Mesendoderm (in vitro differentiated cells): ENCODE data around the gene CXCL8.

Experiments used
- DNase-seq: peaks from one replicate; pipeline ENCODE4 v3.0.0; 2013
- H2AK5ac ChIP-seq: 2 replicates; pipeline ENCODE4 v1.6.1; 2013; ENCODE audit warnings: low read length, inconsistent platforms
- H2BK120ac ChIP-seq: 2 replicates; pipeline ENCODE4 v1.6.1; 2013; ENCODE audit warnings: low read depth, mild to moderate bottlenecking, low read length, moderate library complexity, mixed read lengths
- H2BK15ac ChIP-seq: replicated peaks from 2 replicates; pipeline ENCODE4 v1.6.1; 2013; ENCODE audit warnings: low read depth, mild to moderate bottlenecking, moderate library complexity
- H2BK5ac ChIP-seq: 2 replicates; pipeline ENCODE4 v1.6.1; 2013; ENCODE audit warnings: low read length, inconsistent platforms
- H3K18ac ChIP-seq: 2 replicates; pipeline ENCODE4 v1.6.1; 2013; ENCODE audit warnings: mild to moderate bottlenecking, low read length, mixed read lengths
- H3K23ac ChIP-seq: one replicate; pipeline ENCODE4 v1.6.1; 2013; ENCODE audit warnings: low read length
- H3K27ac ChIP-seq: 2 replicates; pipeline ENCODE4 v1.5.1; 2013; ENCODE audit warnings: low read depth, mild to moderate bottlenecking, inconsistent platforms, low read length, moderate library complexity
- H3K27me3 ChIP-seq: 2 replicates; pipeline ENCODE4 v1.6.1; 2013; ENCODE audit warnings: low read length, control low read depth, mild to moderate bottlenecking, inconsistent platforms; ENCODE audit not compliant: insufficient read depth, poor library complexity
- H3K36me3 ChIP-seq: 2 replicates; pipeline ENCODE4 v1.6.1; 2013; ENCODE audit warnings: low read length, inconsistent platforms; ENCODE audit not compliant: control insufficient read depth, insufficient read depth
- H3K4ac ChIP-seq: one replicate; pipeline ENCODE4 v1.6.1; 2013; ENCODE audit warnings: low read depth, mild to moderate bottlenecking, low read length, moderate library complexity
- H3K4me1 ChIP-seq: 2 replicates; pipeline ENCODE4 v1.6.1; 2013; ENCODE audit warnings: low read depth, low read length, inconsistent platforms; ENCODE audit not compliant: control insufficient read depth
- H3K4me2 ChIP-seq: 2 replicates; pipeline ENCODE4 v1.6.1; 2013; ENCODE audit warnings: low read length
- H3K4me3 ChIP-seq: 2 replicates; pipeline ENCODE4 v1.5.1; 2013; ENCODE audit warnings: mild to moderate bottlenecking, low read length
- H3K56ac ChIP-seq: one replicate; pipeline ENCODE4 v1.6.1; 2013; ENCODE audit warnings: low read length
- H3K79me1 ChIP-seq: 2 replicates; pipeline ENCODE4 v1.6.1; 2013; ENCODE audit warnings: low read length, inconsistent platforms
- H3K79me2 ChIP-seq: 2 replicates; pipeline ENCODE4 v1.6.1; 2013; ENCODE audit warnings: mild to moderate bottlenecking, low read length; ENCODE audit not compliant: control insufficient read depth, insufficient read depth
- H3K9ac ChIP-seq: 2 replicates; pipeline ENCODE4 v1.6.1; 2013; ENCODE audit warnings: low read length, inconsistent platforms
- H4K5ac ChIP-seq: one replicate; pipeline ENCODE4 v1.6.1; 2013; ENCODE audit warnings: low read length
- H4K8ac ChIP-seq: one replicate; pipeline ENCODE4 v1.6.1; 2013; ENCODE audit warnings: low read depth, mild to moderate bottlenecking, control low read depth, low read length, moderate library complexity
- WGBS: extraction: QIAGEN DNeasy Blood & Tissue Kit; methylation state at CpG from one replicate; pipeline ENCODE4 v1.1.7; 2013; ENCODE audit warnings: low lambda C conversion rate, missing lambda C conversion rate; ENCODE audit not compliant: insufficient coverage; ENCODE audit errors: extremely low coverage; 5-methylcytosine and 5-hydroxymethylcytosine counted together

Gene CXCL8

GRCh38 chr4:73698217-73698616 lies 42.2 kb upstream of the CXCL8 start:
- no peak overlapping the region for H3K18ac ChIP-seq
- H3K23ac ChIP-seq, result no peak overlapping the region
- no peaks in the 10 kb centered on the region for H3K27me3 ChIP-seq
- H3K4me1 ChIP-seq, result no peaks in the 10 kb centered on the region
- H2BK15ac ChIP-seq, result no peak overlapping the region
- no peak overlapping the region for H3K4me3 ChIP-seq
- no peak overlapping the region for H3K56ac ChIP-seq
- no peak overlapping the region for H2BK5ac ChIP-seq
- H3K9ac ChIP-seq, result no peak overlapping the region
- no CpG with 5 or more reads among the region's 2 CpGs for WGBS
- H3K79me2 ChIP-seq, result no peaks in the 10 kb centered on the region
- no peak overlapping the region for H2BK120ac ChIP-seq
- no peak overlapping the region for H3K4me2 ChIP-seq
- no peak for DNase-seq
- no peak overlapping the region for H3K27ac ChIP-seq
- no peaks in the 10 kb centered on the region for H3K36me3 ChIP-seq
- H3K4ac ChIP-seq, result no peak overlapping the region
- no peak overlapping the region for H2AK5ac ChIP-seq
- H3K79me1 ChIP-seq, result no peaks in the 10 kb centered on the region
- H4K5ac ChIP-seq, result no peak overlapping the region
- no peak overlapping the region for H4K8ac ChIP-seq

GRCh38 chr4:73701116-73701515 lies 39.3 kb upstream of the CXCL8 start:
- no peak overlapping the region for H3K18ac ChIP-seq
- H3K79me1 ChIP-seq, result no peaks in the 10 kb centered on the region
- H3K4me2 ChIP-seq, result no peak overlapping the region
- H4K8ac ChIP-seq, result no peak overlapping the region
- no peak overlapping the region for H3K56ac ChIP-seq
- no peak overlapping the region for H3K4ac ChIP-seq
- H3K27me3 ChIP-seq, result no peaks in the 10 kb centered on the region
- H3K79me2 ChIP-seq, result no peaks in the 10 kb centered on the region
- H3K36me3 ChIP-seq, result no peaks in the 10 kb centered on the region
- H3K27ac ChIP-seq, result no peak overlapping the region
- H2BK5ac ChIP-seq, result no peak overlapping the region
- WGBS, result no CpG with 5 or more reads among the region's 5 CpGs
- no peak overlapping the region for H2BK15ac ChIP-seq
- no peak overlapping the region for H3K4me3 ChIP-seq
- no peak overlapping the region for H4K5ac ChIP-seq
- H3K9ac ChIP-seq, result no peak overlapping the region
- no peak overlapping the region for H2AK5ac ChIP-seq
- H3K4me1 ChIP-seq, result no peaks in the 10 kb centered on the region
- DNase-seq, result no peak
- H3K23ac ChIP-seq, result no peak overlapping the region
- H2BK120ac ChIP-seq, result no peak overlapping the region

GRCh38 chr4:73702796-73703287 lies 37.5 kb upstream of the CXCL8 start:
- H2BK120ac ChIP-seq, result no peak overlapping the region
- no peak overlapping the region for H3K56ac ChIP-seq
- no peak overlapping the region for H2AK5ac ChIP-seq
- H2BK15ac ChIP-seq, result no peak overlapping the region
- no peaks in the 10 kb centered on the region for H3K36me3 ChIP-seq
- no peak overlapping the region for H4K8ac ChIP-seq
- no peak for DNase-seq
- H3K79me1 ChIP-seq, result no peaks in the 10 kb centered on the region
- WGBS, result no CpG with 5 or more reads among the region's 2 CpGs
- no peak overlapping the region for H3K18ac ChIP-seq
- no peak overlapping the region for H3K23ac ChIP-seq
- no peak overlapping the region for H3K4me2 ChIP-seq
- no peaks in the 10 kb centered on the region for H3K4me1 ChIP-seq
- no peaks in the 10 kb centered on the region for H3K79me2 ChIP-seq
- H3K27ac ChIP-seq, result no peak overlapping the region
- no peak overlapping the region for H2BK5ac ChIP-seq
- H4K5ac ChIP-seq, result no peak overlapping the region
- H3K27me3 ChIP-seq, result no peaks in the 10 kb centered on the region
- no peak overlapping the region for H3K9ac ChIP-seq
- no peak overlapping the region for H3K4ac ChIP-seq
- no peak overlapping the region for H3K4me3 ChIP-seq

GRCh38 chr4:73703320-73703719 lies 37.0 kb upstream of the CXCL8 start:
- H3K23ac ChIP-seq, result no peak overlapping the region
- no peak overlapping the region for H2AK5ac ChIP-seq
- no peak overlapping the region for H3K4ac ChIP-seq
- H3K56ac ChIP-seq, result no peak overlapping the region
- H2BK120ac ChIP-seq, result no peak overlapping the region
- H3K4me3 ChIP-seq, result no peak overlapping the region
- no peak overlapping the region for H2BK15ac ChIP-seq
- H3K27me3 ChIP-seq, result no peaks in the 10 kb centered on the region
- no peak for DNase-seq
- H3K36me3 ChIP-seq, result no peaks in the 10 kb centered on the region
- H3K79me1 ChIP-seq, result no peaks in the 10 kb centered on the region
- H3K79me2 ChIP-seq, result no peaks in the 10 kb centered on the region
- H3K9ac ChIP-seq, result no peak overlapping the region
- no peak overlapping the region for H3K4me2 ChIP-seq
- no peak overlapping the region for H3K18ac ChIP-seq
- no peak overlapping the region for H2BK5ac ChIP-seq
- H3K27ac ChIP-seq, result no peak overlapping the region
- H4K5ac ChIP-seq, result no peak overlapping the region
- H3K4me1 ChIP-seq, result no peaks in the 10 kb centered on the region
- no CpG with 5 or more reads among the region's 1 CpG for WGBS
- H4K8ac ChIP-seq, result no peak overlapping the region

GRCh38 chr4:73704314-73705055 lies 35.9 kb upstream of the CXCL8 start:
- no peak overlapping the region for H3K23ac ChIP-seq
- no peak overlapping the region for H2BK15ac ChIP-seq
- H3K79me2 ChIP-seq, result no peaks in the 10 kb centered on the region
- H3K27ac ChIP-seq, result no peak overlapping the region
- DNase-seq, result peak; percentile 16
- no peaks in the 10 kb centered on the region for H3K4me1 ChIP-seq
- no peak overlapping the region for H2BK120ac ChIP-seq
- H4K5ac ChIP-seq, result no peak overlapping the region
- H3K4ac ChIP-seq, result no peak overlapping the region
- no peak overlapping the region for H4K8ac ChIP-seq
- no peak overlapping the region for H2BK5ac ChIP-seq
- no peaks in the 10 kb centered on the region for H3K36me3 ChIP-seq
- no CpG with 5 or more reads among the region's 9 CpGs for WGBS
- no peak overlapping the region for H3K56ac ChIP-seq
- no peak overlapping the region for H3K9ac ChIP-seq
- H2AK5ac ChIP-seq, result no peak overlapping the region
- H3K4me3 ChIP-seq, result no peak overlapping the region
- no peaks in the 10 kb centered on the region for H3K79me1 ChIP-seq
- no peak overlapping the region for H3K4me2 ChIP-seq
- H3K18ac ChIP-seq, result no peak overlapping the region
- no peaks in the 10 kb centered on the region for H3K27me3 ChIP-seq

- Histone ChIP-seq H3K4me1 (no peaks in the 10 kb centered on the region), H3K36me3 (no peaks in the 10 kb centered on the region), H4K5ac (no peak overlapping the region), H3K4ac (no peak overlapping the region), H3K27me3 (no peaks in the 10 kb centered on the region), H4K8ac (no peak overlapping the region), H3K9ac (no peak overlapping the region), H3K27ac (no peak overlapping the region), H2BK15ac (no peak overlapping the region), H3K79me2 (no peaks in the 10 kb centered on the region), H3K56ac (no peak overlapping the region), H2BK5ac (no peak overlapping the region), H3K18ac (no peak overlapping the region), H2AK5ac (no peak overlapping the region), H2BK120ac (no peak overlapping the region), H3K23ac (no peak overlapping the region), H3K79me1 (no peaks in the 10 kb centered on the region), H3K4me3 (no peak overlapping the region), H3K4me2 (no peak overlapping the region)
- peak; percentile 40 for DNase-seq
- WGBS, result no CpG with 5 or more reads among the region's 1 CpG
Measured at GRCh38 chr4:73705056-73705432, 35.3 kb upstream of the CXCL8 start.
